Kidney (tissue), 14 donors: ENCODE measurements around the gene SRGAP3. TPM values are rescaled to one million over a fixed set of nuclear protein-coding genes. Genes with fewer than 3 reads are reported as not detected.

Experiments
- DNase-seq, 5 donors: peaks; one replicate each; pipeline ENCODE4 v3.0.0-alpha.2; 2013 to 2020
- FAIRE-seq: peaks from 2 replicates; lab custom pipeline; 2012; peaks lifted over from hg19 to GRCh38; lab: Jason Lieb, UNC
- H3K27ac ChIP-seq, 2 donors: one replicate each; pipeline ENCODE4 v1.7.0; 2013; ENCODE audit warnings: low read depth in 2 of 2, low read length in 2 of 2, inconsistent platforms in 1 of 2
- H3K27me3 ChIP-seq: one replicate; pipeline ENCODE4 v1.7.1; 2013; ENCODE audit warnings: low read length, inconsistent platforms; ENCODE audit not compliant: control insufficient read depth, insufficient read depth
- H3K36me3 ChIP-seq, 3 donors: one replicate each; pipeline versions ENCODE4 v1.7.0 to v1.7.1; 2013; ENCODE audit warnings: low read length in 3 of 3, control low read depth in 1 of 3, inconsistent platforms in 1 of 3; ENCODE audit not compliant: insufficient read depth in 3 of 3, control insufficient read depth in 2 of 3
- H3K4me1 ChIP-seq, 3 donors: one replicate each; pipeline versions ENCODE4 v1.7.0 to v1.7.1; 2013; ENCODE audit warnings: low read length in 3 of 3, inconsistent platforms in 1 of 3, low read depth in 1 of 3; ENCODE audit not compliant: control insufficient read depth in 2 of 3, insufficient read depth in 2 of 3
- H3K4me3 ChIP-seq, 3 donors: one replicate each; pipeline versions ENCODE4 v1.7.0 to v1.8.1; 2013; ENCODE audit warnings: low read length in 3 of 3, control low read depth in 1 of 3, inconsistent platforms in 1 of 3
- H3K9ac ChIP-seq, 3 donors: one replicate each; pipeline versions ENCODE4 v1.7.0 to v1.7.1; 2013; ENCODE audit warnings: low read length in 3 of 3, control low read depth in 1 of 3, inconsistent platforms in 1 of 3
- H3K9me3 ChIP-seq, 3 donors: one replicate each; pipeline versions ENCODE4 v1.7.0 to v1.7.1; 2013; ENCODE audit warnings: low read length in 3 of 3, control low read depth in 1 of 3, inconsistent platforms in 1 of 3; ENCODE audit not compliant: control insufficient read depth in 2 of 3, insufficient read depth in 1 of 3
- intact Hi-C: fragments of 100-400 bp; cut with DNase I; formaldehyde crosslinking; loops from one replicate; pipeline ENCODE4 v1.11.1; 2022
- polyA plus RNA-seq: library from polyadenylated mRNA; stranded (reverse); fragments of 350-450 nt; fragmentation: Illumina TruSeq; extraction: RNeasy Lipid Tissue Mini Kit (QIAGEN cat#74804); gene quantifications from one replicate; pipeline ENCODE4 v1.2.3, GENCODE V29; 2014; ENCODE audit warnings: low read depth, low replicate concordance; ENCODE audit not compliant: insufficient read depth
- total RNA-seq: library from RNA; stranded (reverse); fragmentation: NEBNext Ultra II Directional; extraction: Animal tissue kit (Norgen Biotek cat#: 25700); gene quantifications from one replicate; pipeline ENCODE4 v1.2.1, GENCODE V29; 2021
- TF ChIP-seq, protein P1 (sequence below): IDR thresholded peaks from 3 replicates; pipeline ENCODE4 v1.5.1; 2012; ENCODE audit warnings: mild to moderate bottlenecking, moderate library complexity, borderline replicate concordance; ENCODE audit not compliant: insufficient read depth; ENCODE audit errors: extremely low read depth
- donor health status: control.
- donor health status: control.
- donor health status: control.
- donor health status: control.
- donor health status: control.
- donor health status: DM: yes; HTN: yes; CAD: no.
- donor health status: Normal renal cell carcinoma (clear cell type).

Gene SRGAP3
- total and polyA plus RNA-seq, 2 donors from 2014 or later: 4.1 to 24.3 TPM

- FAIRE-seq (no peak), DNase-seq (no peak)
- H3K9ac ChIP-seq: no peak overlapping the region
- H3K9me3 ChIP-seq: no peaks in the 10 kb centered on the region
- no peak overlapping the region for H3K4me3 ChIP-seq
- TF ChIP-seq, protein P1, sequence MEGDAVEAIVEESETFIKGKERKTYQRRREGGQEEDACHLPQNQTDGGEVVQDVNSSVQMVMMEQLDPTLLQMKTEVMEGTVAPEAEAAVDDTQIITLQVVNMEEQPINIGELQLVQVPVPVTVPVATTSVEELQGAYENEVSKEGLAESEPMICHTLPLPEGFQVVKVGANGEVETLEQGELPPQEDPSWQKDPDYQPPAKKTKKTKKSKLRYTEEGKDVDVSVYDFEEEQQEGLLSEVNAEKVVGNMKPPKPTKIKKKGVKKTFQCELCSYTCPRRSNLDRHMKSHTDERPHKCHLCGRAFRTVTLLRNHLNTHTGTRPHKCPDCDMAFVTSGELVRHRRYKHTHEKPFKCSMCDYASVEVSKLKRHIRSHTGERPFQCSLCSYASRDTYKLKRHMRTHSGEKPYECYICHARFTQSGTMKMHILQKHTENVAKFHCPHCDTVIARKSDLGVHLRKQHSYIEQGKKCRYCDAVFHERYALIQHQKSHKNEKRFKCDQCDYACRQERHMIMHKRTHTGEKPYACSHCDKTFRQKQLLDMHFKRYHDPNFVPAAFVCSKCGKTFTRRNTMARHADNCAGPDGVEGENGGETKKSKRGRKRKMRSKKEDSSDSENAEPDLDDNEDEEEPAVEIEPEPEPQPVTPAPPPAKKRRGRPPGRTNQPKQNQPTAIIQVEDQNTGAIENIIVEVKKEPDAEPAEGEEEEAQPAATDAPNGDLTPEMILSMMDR: no peak
- H3K27me3 ChIP-seq: no peaks in the 10 kb centered on the region
- no peaks in the 10 kb centered on the region for H3K36me3 ChIP-seq
- H3K27ac ChIP-seq: no peak overlapping the region
- intact Hi-C loops: no loop called here
- no peaks in the 10 kb centered on the region for H3K4me1 ChIP-seq
Observed at GRCh38 chr3:9169956-9170850, 79.2 kb downstream of the SRGAP3 start.

DNA sequence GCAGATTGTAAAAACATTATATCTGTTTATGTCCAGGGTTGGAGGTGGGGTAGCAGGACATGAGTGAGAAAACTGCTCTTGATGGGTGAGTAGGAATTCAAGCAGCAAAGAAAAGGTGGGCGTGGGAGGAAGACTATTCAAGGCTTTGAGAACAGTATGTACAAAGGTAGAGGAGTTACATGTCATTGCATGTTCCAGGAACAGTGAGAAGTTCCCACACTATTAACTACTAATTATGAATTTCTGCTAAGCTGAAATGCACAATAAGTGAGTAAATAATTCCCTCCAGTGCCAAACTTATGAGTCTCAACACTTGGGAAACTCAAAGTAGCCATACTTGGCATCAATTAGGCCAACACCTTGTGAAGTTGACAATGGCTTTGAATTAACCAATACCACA, 80.1 kb downstream of the SRGAP3 start:
- H3K36me3 ChIP-seq: no peaks in the 10 kb centered on the region
- TF ChIP-seq, protein P1: no peak
- H3K27ac ChIP-seq: no peak overlapping the region
- FAIRE-seq (no peak), DNase-seq (no peak)
- H3K9ac ChIP-seq: no peak overlapping the region
- H3K4me1 ChIP-seq: no peaks in the 10 kb centered on the region
- H3K9me3 ChIP-seq: no peaks in the 10 kb centered on the region
- intact Hi-C loops: no loop called here
- no peak overlapping the region for H3K4me3 ChIP-seq
- no peaks in the 10 kb centered on the region for H3K27me3 ChIP-seq

GRCh38 chr3:9168241-9168741, 81.2 kb downstream of the SRGAP3 start:
- DNase-seq (peak in 4 of 5 donors; percentile 61 to 67 (median 65)), FAIRE-seq (no peak)
- Histone ChIP-seq H3K27me3 (no peaks in the 10 kb centered on the region), H3K9ac (no peak overlapping the region), H3K27ac (no peak overlapping the region), H3K4me3 (no peak overlapping the region), H3K9me3 (no peaks in the 10 kb centered on the region), H3K4me1 (no peaks in the 10 kb centered on the region), H3K36me3 (no peaks in the 10 kb centered on the region)
- intact Hi-C loops: no loop called here
- TF ChIP-seq, protein P1: no peak
